Ishikawa (cell line): Measurements from ENCODE around the gene TMEM120B.

Experiments used
- CEBPB ChIP-seq: IDR thresholded peaks from 2 replicates; pipeline ENCODE4 v1.6.1; 2012
- CREB1 ChIP-seq: IDR thresholded peaks from 2 replicates; pipeline ENCODE4 v1.6.1; 2012; ENCODE audit warnings: low read depth
- EGR1 ChIP-seq: IDR thresholded peaks from 2 replicates; pipeline ENCODE4 v1.6.1; 2012
- EP300 ChIP-seq: IDR thresholded peaks from 2 replicates; pipeline ENCODE4 v1.6.1; 2012; ENCODE audit warnings: borderline replicate concordance
- FOXM1 ChIP-seq: IDR thresholded peaks from 2 replicates; pipeline ENCODE4 v1.6.1; 2012; ENCODE audit warnings: low read depth, borderline replicate concordance
- MAX ChIP-seq: IDR thresholded peaks from 2 replicates; pipeline ENCODE4 v1.6.1; 2012
- NFIC ChIP-seq: IDR thresholded peaks from 2 replicates; pipeline ENCODE4 v1.6.1; 2012
- RAD21 ChIP-seq: IDR thresholded peaks from 2 replicates; pipeline ENCODE4 v1.6.1; 2012; ENCODE audit warnings: low read depth
- REST ChIP-seq: IDR thresholded peaks from 2 replicates; pipeline ENCODE4 v1.6.1; 2012; ENCODE audit warnings: low read depth, mild to moderate bottlenecking
- TAF1 ChIP-seq: IDR thresholded peaks from 2 replicates; pipeline ENCODE4 v1.6.1; 2012; ENCODE audit warnings: low read depth, mild to moderate bottlenecking
- TCF12 ChIP-seq: IDR thresholded peaks from 2 replicates; pipeline ENCODE4 v1.6.1; 2012; ENCODE audit warnings: low read depth
- TEAD4 ChIP-seq: IDR thresholded peaks from 2 replicates; pipeline ENCODE4 v1.6.1; 2012
- USF1 ChIP-seq: IDR thresholded peaks from 2 replicates; pipeline ENCODE4 v1.6.1; 2012
- YY1 ChIP-seq: IDR thresholded peaks from 2 replicates; pipeline ENCODE4 v1.6.1; 2012; ENCODE audit warnings: low read depth
- ZBTB7A ChIP-seq: IDR thresholded peaks from 2 replicates; pipeline ENCODE4 v1.6.1; 2012; ENCODE audit warnings: low read depth

TMEM120B gene

GRCh38 chr12:121720762-121721161, 8.2 kb downstream of the TMEM120B start:
- TF ChIP-seq CEBPB (no peak), TCF12 (no peak), CREB1 (no peak), TAF1 (no peak)

GRCh38 chr12:121722511-121722910, 10.0 kb downstream of the TMEM120B start:
- no peak for TF ChIP-seq ZBTB7A
- TF ChIP-seq CREB1: no peak
- no peak for TF ChIP-seq TEAD4

GRCh38 chr12:121723200-121723599, 10.6 kb downstream of the TMEM120B start:
- no peak for TF ChIP-seq CEBPB
- TF ChIP-seq NFIC: no peak

- TF ChIP-seq TAF1 (no peak), EGR1 (no peak), TCF12 (no peak), NFIC (no peak), EP300 (no peak), FOXM1 (no peak), USF1 (no peak), YY1 (no peak), RAD21 (no peak), CEBPB (no peak), TEAD4 (no peak), CREB1 (no peak), REST (no peak), MAX (no peak), ZBTB7A (no peak)
Measured at GRCh38 chr12:121724925-121725324, 12.4 kb downstream of the TMEM120B start.

- TF ChIP-seq ZBTB7A: no peak
- no peak for TF ChIP-seq CEBPB
- TF ChIP-seq FOXM1: no peak
- no peak for TF ChIP-seq NFIC
- no peak for TF ChIP-seq USF1
Measured at GRCh38 chr12:121725423-121725822, 12.9 kb downstream of the TMEM120B start.

GRCh38 chr12:121729021-121729420, 16.5 kb downstream of the TMEM120B start:
- TF ChIP-seq FOXM1 (no peak), TAF1 (no peak), CEBPB (no peak), USF1 (no peak), NFIC (no peak), CREB1 (no peak), RAD21 (no peak), YY1 (no peak), TEAD4 (no peak), TCF12 (no peak), EP300 (no peak), EGR1 (no peak), MAX (no peak), REST (no peak), ZBTB7A (no peak)

GRCh38 chr12:121731473-121731872, 18.9 kb downstream of the TMEM120B start:
- TF ChIP-seq TCF12 (no peak), CEBPB (no peak), ZBTB7A (no peak), NFIC (no peak), TAF1 (no peak), YY1 (no peak), EP300 (no peak), USF1 (no peak), REST (no peak), RAD21 (no peak), FOXM1 (no peak), TEAD4 (no peak)
